Measurements from ENCODE around the gene ITFG1. TPM values are rescaled to one million over a fixed set of nuclear protein-coding genes. Genes with fewer than 3 reads are reported as not detected.
"Not testable (repeated sequence)": the region's sequence is repeated elsewhere in the genome, so short reads cannot be mapped to it uniquely, and the experiment has no call there.

ITFG1 gene
- total RNA-seq, 1 donor from 2014 or later: 41.3 TPM

GRCh38 chr16:47139561-47140185, 321.2 kb downstream of the ITFG1 start:
- no peak overlapping the region for H3K27ac Mint-ChIP-seq
- H3K36me3 Mint-ChIP-seq (ENCODE audit: insufficient read depth): no peaks in the 10 kb centered on the region
- H3K4me3 Mint-ChIP-seq (ENCODE audit: low read depth): no peak overlapping the region
- peaks cover 2% of the 10 kb centered on the region for H3K27me3 Mint-ChIP-seq
- TF ChIP-seq, protein P1, sequence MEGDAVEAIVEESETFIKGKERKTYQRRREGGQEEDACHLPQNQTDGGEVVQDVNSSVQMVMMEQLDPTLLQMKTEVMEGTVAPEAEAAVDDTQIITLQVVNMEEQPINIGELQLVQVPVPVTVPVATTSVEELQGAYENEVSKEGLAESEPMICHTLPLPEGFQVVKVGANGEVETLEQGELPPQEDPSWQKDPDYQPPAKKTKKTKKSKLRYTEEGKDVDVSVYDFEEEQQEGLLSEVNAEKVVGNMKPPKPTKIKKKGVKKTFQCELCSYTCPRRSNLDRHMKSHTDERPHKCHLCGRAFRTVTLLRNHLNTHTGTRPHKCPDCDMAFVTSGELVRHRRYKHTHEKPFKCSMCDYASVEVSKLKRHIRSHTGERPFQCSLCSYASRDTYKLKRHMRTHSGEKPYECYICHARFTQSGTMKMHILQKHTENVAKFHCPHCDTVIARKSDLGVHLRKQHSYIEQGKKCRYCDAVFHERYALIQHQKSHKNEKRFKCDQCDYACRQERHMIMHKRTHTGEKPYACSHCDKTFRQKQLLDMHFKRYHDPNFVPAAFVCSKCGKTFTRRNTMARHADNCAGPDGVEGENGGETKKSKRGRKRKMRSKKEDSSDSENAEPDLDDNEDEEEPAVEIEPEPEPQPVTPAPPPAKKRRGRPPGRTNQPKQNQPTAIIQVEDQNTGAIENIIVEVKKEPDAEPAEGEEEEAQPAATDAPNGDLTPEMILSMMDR (IDR thresholded peaks at IDR 0.05; ENCODE audit: unreplicated experiment): no peak
- H3K9me3 Mint-ChIP-seq (ENCODE audit: low read depth): no peaks in the 10 kb centered on the region
- peaks cover 30% of the 10 kb centered on the region for H3K4me1 Mint-ChIP-seq (ENCODE audit: low read depth)
- no peak for DNase-seq (ENCODE audit: low spot score, unreplicated experiment)

DNA sequence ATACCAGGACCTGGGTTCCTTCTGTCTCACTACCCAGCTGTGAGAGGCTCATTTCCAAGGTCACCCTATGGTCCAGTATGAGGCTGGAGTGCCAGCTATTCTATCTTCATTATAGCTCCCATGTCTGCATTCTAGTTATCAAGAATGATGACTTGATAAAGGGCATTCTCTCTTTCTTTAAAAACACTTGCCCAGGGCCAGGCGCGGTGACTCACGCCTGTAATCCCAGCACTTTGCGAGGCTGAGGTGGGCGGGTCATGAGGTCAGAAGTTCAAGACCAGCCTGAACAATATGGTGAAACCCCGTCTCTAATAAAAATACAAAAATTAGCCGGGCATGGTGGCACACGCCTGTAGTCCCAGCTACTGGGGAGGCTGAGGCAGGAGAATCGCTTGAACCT, 322.9 kb downstream of the ITFG1 start:
- H3K9me3 Mint-ChIP-seq (ENCODE audit: low read depth); DNase-seq (ENCODE audit: low spot score, unreplicated experiment); H3K27ac Mint-ChIP-seq; H3K36me3 Mint-ChIP-seq (ENCODE audit: insufficient read depth); H3K27me3 Mint-ChIP-seq; H3K4me3 Mint-ChIP-seq (ENCODE audit: low read depth): not testable (repeated sequence)
- peaks cover 34% of the 10 kb centered on the region for H3K4me1 Mint-ChIP-seq (ENCODE audit: low read depth)

- Mint-ChIP-seq H3K4me3 (ENCODE audit: low read depth) (no peak overlapping the region), H3K27me3 (no peaks in the 10 kb centered on the region)
- no peak for DNase-seq (ENCODE audit: low spot score, unreplicated experiment)
Observed at GRCh38 chr16:47136099-47136842, 324.6 kb downstream of the ITFG1 start.

DNA sequence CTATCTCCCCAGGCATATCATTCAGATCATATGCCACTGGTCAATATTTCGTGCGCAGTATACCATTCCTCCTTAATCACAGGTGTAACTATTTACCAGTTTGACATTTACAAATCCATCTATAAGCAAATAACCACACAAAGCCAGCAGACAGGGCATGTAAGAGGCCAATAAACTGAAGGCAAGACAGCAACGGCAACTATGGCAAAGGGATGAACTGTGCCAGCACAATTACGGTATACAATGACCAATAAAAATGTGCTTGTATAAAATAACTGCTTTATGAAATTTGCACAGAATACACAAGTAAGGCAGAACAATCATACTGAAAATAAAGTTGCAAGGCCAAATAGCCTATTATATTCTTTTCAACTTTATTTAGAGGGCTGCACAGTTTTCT, 326.3 kb downstream of the ITFG1 start:
- TF ChIP-seq, protein P1 (IDR thresholded peaks at IDR 0.05; ENCODE audit: unreplicated experiment): no peak
- DNase-seq (ENCODE audit: low spot score, unreplicated experiment): no peak
- Mint-ChIP-seq H3K36me3 (ENCODE audit: insufficient read depth) (peaks cover 1% of the 10 kb centered on the region), H3K27me3 (no peaks in the 10 kb centered on the region), H3K9me3 (ENCODE audit: low read depth) (no peaks in the 10 kb centered on the region), H3K4me3 (ENCODE audit: low read depth) (no peak overlapping the region), H3K27ac (no peak overlapping the region), H3K4me1 (ENCODE audit: low read depth) (peaks cover 19% of the 10 kb centered on the region)

More at GRCh38 chr16:47136099-47136842, 324.6 kb downstream of the ITFG1 start:
- TF ChIP-seq, protein P1 (IDR thresholded peaks at IDR 0.05; ENCODE audit: unreplicated experiment): no peak
- no peaks in the 10 kb centered on the region for H3K36me3 Mint-ChIP-seq (ENCODE audit: insufficient read depth)
- no peaks in the 10 kb centered on the region for H3K9me3 Mint-ChIP-seq (ENCODE audit: low read depth)
- no peak overlapping the region for H3K27ac Mint-ChIP-seq
- peaks cover 25% of the 10 kb centered on the region for H3K4me1 Mint-ChIP-seq (ENCODE audit: low read depth)

- H3K4me1 Mint-ChIP-seq (ENCODE audit: low read depth): peaks cover 9% of the 10 kb centered on the region
- H3K4me3 Mint-ChIP-seq (ENCODE audit: low read depth): no peak overlapping the region
- H3K9me3 Mint-ChIP-seq (ENCODE audit: low read depth): no peaks in the 10 kb centered on the region
- H3K36me3 Mint-ChIP-seq (ENCODE audit: insufficient read depth): peaks cover 4% of the 10 kb centered on the region
- H3K27ac Mint-ChIP-seq: no peak overlapping the region
- TF ChIP-seq, protein P1 (IDR thresholded peaks at IDR 0.05; ENCODE audit: unreplicated experiment): no peak
- DNase-seq (ENCODE audit: low spot score, unreplicated experiment): no peak
- no peaks in the 10 kb centered on the region for H3K27me3 Mint-ChIP-seq
Observed at GRCh38 chr16:47132308-47132707, 328.6 kb downstream of the ITFG1 start.
